Measurements from ENCODE around the gene SLAMF8.

SLAMF8 gene

GRCh38 chr1:159873530-159874143 lies 47.0 kb downstream of the SLAMF8 start:
- DNase-seq, result no peak

DNA sequence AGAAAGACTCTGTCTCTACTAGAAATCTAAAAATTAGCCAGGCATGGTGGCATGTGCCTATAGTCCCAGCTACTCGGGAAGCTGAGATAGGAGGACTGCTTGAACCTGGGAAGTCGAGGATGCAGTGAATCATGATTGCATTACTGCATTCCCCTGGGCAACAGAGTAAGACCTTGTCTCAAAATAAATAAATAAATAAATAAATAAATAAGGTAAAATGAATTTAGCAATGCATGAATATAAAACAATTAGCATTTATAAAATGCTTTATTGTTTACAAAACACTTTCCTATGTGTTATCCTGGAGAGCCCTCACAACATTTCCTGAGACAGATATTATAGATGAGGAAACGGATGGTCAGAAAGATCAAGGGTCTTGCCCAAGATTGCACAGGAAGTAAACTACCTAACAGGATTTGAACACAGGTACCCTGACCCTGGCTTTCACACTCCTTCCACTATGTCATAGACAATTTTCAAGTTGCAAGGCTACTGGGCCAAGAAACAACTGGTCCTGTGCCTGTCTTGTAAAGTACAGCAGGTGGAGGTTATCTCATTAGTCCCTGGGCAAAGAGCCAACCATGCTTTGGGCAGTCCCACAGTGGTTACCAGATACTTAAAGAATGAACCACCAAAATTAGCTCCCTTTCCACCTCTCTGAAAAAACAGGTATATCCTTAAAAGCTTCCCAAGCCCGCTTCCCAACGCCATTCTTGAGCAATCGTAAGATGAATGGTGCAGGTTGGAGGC lies 51.2 kb downstream of the SLAMF8 start:
- peak; percentile 66 for DNase-seq

DNA sequence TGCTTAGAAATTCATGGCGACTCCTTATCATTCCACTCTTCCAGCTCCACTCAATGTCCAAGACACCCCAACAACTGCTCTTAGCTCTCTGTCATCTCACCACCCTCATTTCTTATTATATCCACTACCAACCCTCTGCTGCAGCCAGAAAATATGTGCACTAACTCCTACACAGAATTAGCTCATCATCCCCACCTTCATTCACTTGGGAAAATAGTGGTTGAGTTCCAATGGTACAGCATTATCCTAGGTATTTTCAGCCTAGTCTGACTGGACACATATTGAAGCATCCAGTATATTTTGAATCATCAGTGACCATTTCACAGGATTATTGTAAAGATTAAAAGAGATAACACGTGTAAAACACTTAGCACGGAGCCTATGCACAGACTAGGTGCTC lies 52.5 kb downstream of the SLAMF8 start:
- DNase-seq, result no peak

- DNase-seq, result no peak
These were observed 53.3 kb downstream of the SLAMF8 start for GRCh38 chr1:159879977-159880376.

GRCh38 chr1:159880430-159880829 lies 53.8 kb downstream of the SLAMF8 start:
- DNase-seq, result no peak

GRCh38 chr1:159881622-159882526 lies 55.2 kb downstream of the SLAMF8 start:
- peak; percentile 94 for DNase-seq

DNA sequence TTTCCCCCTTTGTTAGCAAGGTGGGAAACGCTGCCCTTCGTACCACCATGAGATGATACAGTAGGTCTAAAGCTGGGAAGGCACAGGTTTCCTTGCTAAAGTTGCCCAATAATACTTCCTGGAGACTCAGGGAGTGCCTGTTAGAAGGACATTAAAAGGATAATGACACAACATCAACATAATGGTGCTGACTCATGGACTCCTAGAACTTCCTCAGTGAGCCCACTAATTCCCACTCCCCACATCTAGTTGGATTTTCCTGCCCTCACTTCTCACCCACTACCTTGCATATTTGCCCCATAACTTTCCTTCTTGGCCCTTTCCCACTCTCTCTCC lies 55.8 kb downstream of the SLAMF8 start:
- DNase-seq, result no peak

GRCh38 chr1:159883134-159883533 lies 56.5 kb downstream of the SLAMF8 start:
- DNase-seq, result no peak

- no peak for DNase-seq
These were observed 57.6 kb downstream of the SLAMF8 start for GRCh38 chr1:159884296-159884695.
